OCI-LY7 (cell line): Measurements from ENCODE around the gene ABCA8. TPM values are rescaled to one million over a fixed set of nuclear protein-coding genes. Genes with fewer than 3 reads are reported as not detected.

Source experiments
- BruUV-seq: library from RNA; stranded (reverse); fragments of 400-500 nt; replicated peaks from 2 replicates; lab custom pipeline; 2021; lab: Mats Ljungman, UMichigan
- CTCF ChIA-PET: fragments of 300-600 bp; sonication (Branson Sonifier 250); formaldehyde crosslinking; loops from one replicate; lab custom pipeline; 2022; ENCODE audit warnings: antibody characterized with exemption; ENCODE audit not compliant: unreplicated experiment; lab: Charles Lee
- POLR2A ChIA-PET: fragments of 300-600 bp; sonication (Branson Sonifier 250); formaldehyde crosslinking; loops from one replicate; lab custom pipeline; 2022; ENCODE audit warnings: antibody characterized with exemption; lab: Charles Lee
- DNase-seq: peaks from one replicate; pipeline ENCODE4 v3.0.0-alpha.2; 2015; ENCODE audit warnings: low spot score
- H2AFZ ChIP-seq: fragments of 200-600 bp; sonication (generic), shearing (Covaris generic); 2 replicates; pipeline ENCODE4 v1.6.1; 2014; ENCODE audit warnings: mild to moderate bottlenecking, antibody characterized with exemption, low read length, moderate library complexity
- H3K27ac ChIP-seq: fragments of 200-600 bp; sonication (generic); 2 replicates; pipeline ENCODE4 v1.5.1; 2014; ENCODE audit warnings: mixed run types, low read depth, mild to moderate bottlenecking, moderate library complexity, low read length, inconsistent platforms; ENCODE audit not compliant: poor library complexity, severe bottlenecking
- H3K36me3 ChIP-seq: fragments of 200-600 bp; sonication (generic); 2 replicates; pipeline ENCODE4 v1.6.1; 2014; ENCODE audit warnings: mild to moderate bottlenecking, antibody characterized with exemption, low read length, moderate library complexity, mixed read lengths; ENCODE audit not compliant: insufficient read depth
- H3K4me1 ChIP-seq: fragments of 200-600 bp; sonication (generic); 2 replicates; pipeline ENCODE4 v1.5.1; 2014; ENCODE audit warnings: mild to moderate bottlenecking, low read length; ENCODE audit not compliant: insufficient read depth, poor library complexity, severe bottlenecking
- H3K4me2 ChIP-seq: fragments of 200-600 bp; sonication (generic); 2 replicates; pipeline ENCODE4 v1.6.1; 2014; ENCODE audit warnings: mild to moderate bottlenecking, low read length
- H3K4me3 ChIP-seq: fragments of 200-600 bp; sonication (generic); 2 replicates; pipeline ENCODE4 v1.5.1; 2014; ENCODE audit warnings: mild to moderate bottlenecking, low read depth, low read length; ENCODE audit not compliant: poor library complexity, severe bottlenecking
- H3K79me2 ChIP-seq: fragments of 200-600 bp; sonication (generic); 2 replicates; pipeline ENCODE4 v1.6.1; 2016; ENCODE audit warnings: low read depth, mild to moderate bottlenecking, low read length, moderate library complexity, mixed read lengths; ENCODE audit not compliant: insufficient read depth
- H3K9me2 ChIP-seq: fragments of 200-600 bp; sonication (generic); 2 replicates; pipeline ENCODE4 v1.6.1; 2016; ENCODE audit warnings: mild to moderate bottlenecking, low read length, mixed read lengths; ENCODE audit not compliant: insufficient read depth
- H3K9me3 ChIP-seq: fragments of 200-600 bp; sonication (generic); 2 replicates; pipeline ENCODE4 v1.6.1; 2014; ENCODE audit warnings: mild to moderate bottlenecking, mixed run types, low read length, mixed read lengths
- H4K20me1 ChIP-seq: fragments of 200-600 bp; sonication (generic); 2 replicates; pipeline ENCODE4 v1.6.1; 2014; ENCODE audit warnings: mild to moderate bottlenecking, antibody characterized with exemption, low read length, moderate library complexity, mixed read lengths; ENCODE audit not compliant: insufficient read depth
- EZH2phosphoT487 ChIP-seq: fragments of 200-600 bp; sonication (generic); IDR thresholded peaks from 2 replicates; pipeline ENCODE4 v1.6.1; 2018; ENCODE audit warnings: low read depth, borderline replicate concordance, mild to moderate bottlenecking, mixed run types, antibody characterized with exemption, low read length, moderate library complexity, mixed read lengths
- intact Hi-C: fragments of 100-400 bp; cut with micrococcal nuclease; formaldehyde crosslinking; loops from one replicate; pipeline ENCODE4 v1.10.0; 2022; ENCODE audit not compliant: unreplicated experiment
- total RNA-seq, 2 experiments: library from RNA; depleted of rRNA in 1 of 2; stranded (reverse); fragments of >200 nt in 1 of 2; shearing (Covaris generic) in 1 of 2; gene quantifications; 2 replicates each; pipeline ENCODE4 v1.2.3, GENCODE V29; 2014 to 2022
- TF ChIP-seq, protein P1 (sequence below): fragments of 200-600 bp; sonication (generic); conservative IDR thresholded peaks from 2 replicates; pipeline ENCODE4 v1.5.1; 2014; ENCODE audit warnings: mild to moderate bottlenecking, antibody characterized with exemption, low read length, moderate library complexity, mixed read lengths

ABCA8 gene
- total RNA-seq, 2 experiments from 2014 or later = not detected

DNA sequence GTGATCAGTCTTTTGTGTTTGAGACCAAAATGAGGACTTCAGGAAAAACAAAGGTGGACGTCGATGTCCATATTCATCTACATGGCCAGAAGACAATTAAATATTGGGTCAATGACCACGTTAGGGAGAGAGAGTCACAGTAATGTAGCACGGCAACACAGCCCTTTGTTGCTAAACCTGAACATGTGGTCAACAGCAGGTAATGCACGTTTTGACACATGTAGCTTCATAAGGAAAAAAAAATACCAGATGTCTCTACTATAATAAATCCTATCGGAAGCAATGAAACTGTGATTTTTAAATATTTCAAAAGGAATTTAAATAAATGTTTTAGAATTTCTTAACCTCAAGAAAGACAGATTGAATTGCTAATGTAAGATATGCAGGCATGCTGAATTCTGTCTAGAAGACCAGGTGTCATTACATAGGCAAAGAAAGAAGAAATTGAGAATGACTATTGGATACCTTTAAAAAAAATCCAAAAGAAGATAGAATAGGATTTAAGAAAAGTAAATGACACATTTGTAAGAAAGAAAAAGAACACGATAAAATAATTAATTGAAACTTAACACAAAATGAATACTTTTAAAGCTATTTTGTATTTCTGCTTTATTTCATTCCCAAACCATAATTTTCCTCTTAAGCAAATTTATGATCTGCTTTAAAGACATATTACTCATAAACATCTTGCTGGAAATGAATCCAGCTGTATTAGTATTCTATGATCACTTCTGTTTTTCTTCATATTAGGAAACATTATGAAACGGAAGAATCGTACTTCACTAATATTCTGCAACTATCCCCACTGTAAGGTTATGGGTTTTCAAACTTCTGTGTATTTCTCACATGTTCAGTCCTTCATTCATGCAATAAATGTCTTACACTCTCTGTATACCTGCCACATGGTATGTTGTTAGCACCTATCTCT is 30.1 kb downstream of the ABCA8 start:
- no peak for DNase-seq
- POLR2A ChIA-PET = no interaction called here
- Histone ChIP-seq H3K36me3 (no peaks in the 10 kb centered on the region), H3K4me2 (no peak overlapping the region), H3K9me2 (no peaks in the 10 kb centered on the region), H3K79me2 (no peaks in the 10 kb centered on the region), H3K9me3 (no peaks in the 10 kb centered on the region), H3K4me1 (no peaks in the 10 kb centered on the region), H2AFZ (no peak overlapping the region), H3K27ac (no peak overlapping the region), H4K20me1 (no peaks in the 10 kb centered on the region), H3K4me3 (no peak overlapping the region)
- BruUV-seq = no TSS peak
- intact Hi-C loops = no loop called here
- CTCF ChIA-PET = no interaction called here
- TF ChIP-seq EZH2phosphoT487 = no peak
- TF ChIP-seq, protein P1, sequence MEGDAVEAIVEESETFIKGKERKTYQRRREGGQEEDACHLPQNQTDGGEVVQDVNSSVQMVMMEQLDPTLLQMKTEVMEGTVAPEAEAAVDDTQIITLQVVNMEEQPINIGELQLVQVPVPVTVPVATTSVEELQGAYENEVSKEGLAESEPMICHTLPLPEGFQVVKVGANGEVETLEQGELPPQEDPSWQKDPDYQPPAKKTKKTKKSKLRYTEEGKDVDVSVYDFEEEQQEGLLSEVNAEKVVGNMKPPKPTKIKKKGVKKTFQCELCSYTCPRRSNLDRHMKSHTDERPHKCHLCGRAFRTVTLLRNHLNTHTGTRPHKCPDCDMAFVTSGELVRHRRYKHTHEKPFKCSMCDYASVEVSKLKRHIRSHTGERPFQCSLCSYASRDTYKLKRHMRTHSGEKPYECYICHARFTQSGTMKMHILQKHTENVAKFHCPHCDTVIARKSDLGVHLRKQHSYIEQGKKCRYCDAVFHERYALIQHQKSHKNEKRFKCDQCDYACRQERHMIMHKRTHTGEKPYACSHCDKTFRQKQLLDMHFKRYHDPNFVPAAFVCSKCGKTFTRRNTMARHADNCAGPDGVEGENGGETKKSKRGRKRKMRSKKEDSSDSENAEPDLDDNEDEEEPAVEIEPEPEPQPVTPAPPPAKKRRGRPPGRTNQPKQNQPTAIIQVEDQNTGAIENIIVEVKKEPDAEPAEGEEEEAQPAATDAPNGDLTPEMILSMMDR = no peak

DNA sequence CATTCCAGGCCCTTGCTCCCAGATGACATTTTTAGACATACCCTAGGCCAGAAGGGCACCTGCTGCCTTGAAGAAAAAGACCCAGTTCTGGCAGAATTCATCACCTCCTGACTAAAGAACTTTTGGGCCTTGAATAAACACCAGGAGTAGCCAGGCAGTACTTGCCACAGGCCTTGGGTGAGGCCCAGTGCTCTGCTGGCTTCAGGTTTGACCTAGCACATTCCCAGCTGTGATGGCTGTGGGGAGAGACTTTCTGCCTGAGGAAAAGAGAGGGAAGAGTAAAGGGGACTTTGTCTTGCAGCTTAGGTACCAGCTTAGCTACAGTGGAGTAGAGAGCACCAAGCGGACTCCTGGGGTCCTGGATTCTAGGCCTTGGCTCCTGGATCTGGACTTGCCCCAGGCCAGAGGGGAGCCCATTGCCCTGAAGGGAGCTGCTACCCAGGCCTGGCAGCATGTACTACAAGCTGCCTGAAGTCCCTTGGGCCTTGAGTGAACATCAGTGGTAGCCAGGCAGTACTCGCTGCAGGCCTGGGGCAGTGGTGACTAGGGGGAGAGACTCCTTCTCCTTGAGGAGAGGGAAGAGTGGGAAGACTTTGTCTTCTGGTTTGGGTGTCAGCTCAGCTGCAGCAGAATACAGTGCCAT is 44.3 kb downstream of the ABCA8 start:
- H4K20me1 ChIP-seq = no peaks in the 10 kb centered on the region
- no peaks in the 10 kb centered on the region for H3K4me1 ChIP-seq
- H3K36me3 ChIP-seq = no peaks in the 10 kb centered on the region
- H3K9me2 ChIP-seq = no peaks in the 10 kb centered on the region
- ChIA-PET CTCF (interaction anchor here (0.6 kb wide), 1 partner anchor 21 kb away, joined by 4 read pairs; no protein-coding TSS in a partner anchor), POLR2A (interaction anchor here (0.6 kb wide), 1 partner anchor 31 kb away, joined by 3 read pairs; no protein-coding TSS in a partner anchor)
- H3K4me2 ChIP-seq = no peak overlapping the region
- H2AFZ ChIP-seq = no peak overlapping the region
- no TSS peak for BruUV-seq
- intact Hi-C loops = no loop called here
- H3K4me3 ChIP-seq = no peak overlapping the region
- no peaks in the 10 kb centered on the region for H3K79me2 ChIP-seq
- H3K9me3 ChIP-seq = no peaks in the 10 kb centered on the region
- no peak for DNase-seq
- H3K27ac ChIP-seq = no peak overlapping the region
- no peak for TF ChIP-seq EZH2phosphoT487
- TF ChIP-seq, protein P1 = no peak
